ENCODE measurements around the gene SH3RF3. TPM values are rescaled to one million over a fixed set of nuclear protein-coding genes. Genes with fewer than 3 reads are reported as not detected.

The SH3RF3 gene
- total and polyA plus RNA-seq, 2 of the 13 experiments (the other 11 are each of a cell fraction or from before 2014, with no cell fraction given), result 0.04 TPM; not detected in 1

- no peak for TF ChIP-seq DNMT3B (CRISPR knock-in tag; conservative IDR thresholded peaks at IDR 0.05)
Observed at GRCh38 chr2:109527079-109527478, 398.1 kb downstream of the SH3RF3 start (continued).

DNA sequence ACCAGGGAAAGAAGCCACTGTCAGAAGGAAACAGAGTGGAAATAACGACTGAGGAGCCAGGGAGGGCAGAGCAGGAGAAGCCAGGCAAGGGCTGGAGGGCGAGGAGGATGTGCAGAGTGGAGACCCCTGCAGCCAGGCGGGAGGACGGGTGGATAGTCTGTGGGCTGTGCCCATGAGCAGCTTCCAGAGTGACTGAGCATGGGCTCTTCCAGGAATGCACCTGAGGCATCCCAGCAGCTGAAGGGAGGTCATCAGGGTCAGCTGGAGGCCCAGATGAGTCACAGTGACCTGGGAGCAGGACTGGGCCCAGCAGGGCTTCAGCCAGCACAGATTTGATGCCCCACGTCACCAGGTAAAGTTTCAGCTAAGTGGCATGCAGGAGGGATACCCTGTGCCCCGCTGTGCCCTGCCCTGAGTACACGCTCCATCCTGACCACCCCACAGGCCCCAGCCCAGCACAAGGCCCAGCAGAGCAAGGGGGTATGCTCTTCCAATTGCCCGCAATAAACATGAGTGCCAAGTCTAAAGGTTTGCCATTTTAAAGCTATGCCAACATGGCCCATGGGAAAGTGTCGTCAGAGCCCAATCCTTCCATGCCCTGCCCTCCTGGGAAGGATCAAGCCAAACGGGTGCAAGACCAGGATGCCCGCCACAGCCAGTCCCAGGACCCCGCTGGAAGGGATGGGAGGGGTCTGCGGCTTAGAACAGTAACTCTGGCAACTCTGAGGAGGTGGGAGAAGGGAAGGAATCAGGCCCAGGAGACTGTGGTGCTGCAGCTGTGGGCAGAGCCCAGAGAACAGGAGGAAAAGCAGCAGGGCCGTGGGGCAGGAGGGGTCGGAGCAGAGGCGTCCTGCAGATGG lies 399.1 kb downstream of the SH3RF3 start:
- H3K79me2 ChIP-seq (ENCODE audit: insufficient read depth, low read length), result no peaks in the 10 kb centered on the region
- DNase-seq (ENCODE audit: low spot score) (peak; percentile 40), ATAC-seq (peak; percentile 33), FAIRE-seq (no peak)
- intact Hi-C loops (cut with micrococcal nuclease; ENCODE audit: unreplicated experiment), result no loop called here
- H3K9me3 ChIP-seq (ENCODE audit: low read length), result no peaks in the 10 kb centered on the region
- no peak overlapping the region for H3K9ac ChIP-seq (ENCODE audit: insufficient read depth, low read depth, low read length)
- H3K4me1 ChIP-seq (ENCODE audit: insufficient read depth, low read length), result peaks cover 21% of the 10 kb centered on the region
- H4K20me1 ChIP-seq (ENCODE audit: insufficient read depth, low read length), result no peaks in the 10 kb centered on the region
- peaks cover 8 to 53% of the 10 kb centered on the region in 2 experiments; a peak in 4 of 5 replicates for H3K27me3 ChIP-seq (ENCODE audit: control insufficient read depth in 1 of 2, insufficient read depth in 2 of 2, low read length in 2 of 2)
- in situ Hi-C loops (cut with HindIII; ENCODE audit: extremely low pct_ligation_motif_present, low pct_unique_long_range_greater_than_20kb), result no loop called here
- no peak overlapping the region for H3K4me3 ChIP-seq (replicated peaks in 1 of 3; ENCODE audit: insufficient read depth in 1 of 3, low read depth in 2 of 3, low read length in 3 of 3)
- ChIA-PET CTCF (ENCODE audit: low intra/inter-chr PET ratio, low total read pairs) (no interaction called here), POLR2A (no interaction called here)
- H2AFZ ChIP-seq (ENCODE audit: low read length), result no peak overlapping the region
- 42% methylated on average over 15 of the region's 16 CpGs for WGBS (ENCODE audit: low lambda C conversion rate)
- H3K4me2 ChIP-seq (ENCODE audit: low read depth, low read length), result no peak overlapping the region
- BruUV-seq (replicated peaks), result no TSS peak
- H3K27ac ChIP-seq (ENCODE audit: extremely low read length, insufficient read depth, low read length), result no peak overlapping the region
- H3K36me3 ChIP-seq (replicated peaks in 1 of 2; ENCODE audit: control insufficient read depth in 1 of 2, insufficient read depth in 2 of 2, low read length in 2 of 2), result no peaks in the 10 kb centered on the region
- TF ChIP-seq, protein P1, sequence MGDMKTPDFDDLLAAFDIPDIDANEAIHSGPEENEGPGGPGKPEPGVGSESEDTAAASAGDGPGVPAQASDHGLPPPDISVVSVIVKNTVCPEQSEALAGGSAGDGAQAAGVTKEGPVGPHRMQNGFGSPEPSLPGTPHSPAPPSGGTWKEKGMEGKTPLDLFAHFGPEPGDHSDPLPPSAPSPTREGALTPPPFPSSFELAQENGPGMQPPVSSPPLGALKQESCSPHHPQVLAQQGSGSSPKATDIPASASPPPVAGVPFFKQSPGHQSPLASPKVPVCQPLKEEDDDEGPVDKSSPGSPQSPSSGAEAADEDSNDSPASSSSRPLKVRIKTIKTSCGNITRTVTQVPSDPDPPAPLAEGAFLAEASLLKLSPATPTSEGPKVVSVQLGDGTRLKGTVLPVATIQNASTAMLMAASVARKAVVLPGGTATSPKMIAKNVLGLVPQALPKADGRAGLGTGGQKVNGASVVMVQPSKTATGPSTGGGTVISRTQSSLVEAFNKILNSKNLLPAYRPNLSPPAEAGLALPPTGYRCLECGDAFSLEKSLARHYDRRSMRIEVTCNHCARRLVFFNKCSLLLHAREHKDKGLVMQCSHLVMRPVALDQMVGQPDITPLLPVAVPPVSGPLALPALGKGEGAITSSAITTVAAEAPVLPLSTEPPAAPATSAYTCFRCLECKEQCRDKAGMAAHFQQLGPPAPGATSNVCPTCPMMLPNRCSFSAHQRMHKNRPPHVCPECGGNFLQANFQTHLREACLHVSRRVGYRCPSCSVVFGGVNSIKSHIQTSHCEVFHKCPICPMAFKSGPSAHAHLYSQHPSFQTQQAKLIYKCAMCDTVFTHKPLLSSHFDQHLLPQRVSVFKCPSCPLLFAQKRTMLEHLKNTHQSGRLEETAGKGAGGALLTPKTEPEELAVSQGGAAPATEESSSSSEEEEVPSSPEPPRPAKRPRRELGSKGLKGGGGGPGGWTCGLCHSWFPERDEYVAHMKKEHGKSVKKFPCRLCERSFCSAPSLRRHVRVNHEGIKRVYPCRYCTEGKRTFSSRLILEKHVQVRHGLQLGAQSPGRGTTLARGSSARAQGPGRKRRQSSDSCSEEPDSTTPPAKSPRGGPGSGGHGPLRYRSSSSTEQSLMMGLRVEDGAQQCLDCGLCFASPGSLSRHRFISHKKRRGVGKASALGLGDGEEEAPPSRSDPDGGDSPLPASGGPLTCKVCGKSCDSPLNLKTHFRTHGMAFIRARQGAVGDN (CRISPR knock-in tag; IDR thresholded peaks at IDR 0.05), result peak; percentile 29
- TF ChIP-seq NONO (IDR thresholded peaks at IDR 0.05), result no peak
- no peak for TF ChIP-seq NONO (CRISPR knock-in tag; conservative IDR thresholded peaks at IDR 0.05)
- TF ChIP-seq RXRA (CRISPR knock-in tag; IDR thresholded peaks at IDR 0.05), result peak; percentile 53
- TF ChIP-seq, protein P2, sequence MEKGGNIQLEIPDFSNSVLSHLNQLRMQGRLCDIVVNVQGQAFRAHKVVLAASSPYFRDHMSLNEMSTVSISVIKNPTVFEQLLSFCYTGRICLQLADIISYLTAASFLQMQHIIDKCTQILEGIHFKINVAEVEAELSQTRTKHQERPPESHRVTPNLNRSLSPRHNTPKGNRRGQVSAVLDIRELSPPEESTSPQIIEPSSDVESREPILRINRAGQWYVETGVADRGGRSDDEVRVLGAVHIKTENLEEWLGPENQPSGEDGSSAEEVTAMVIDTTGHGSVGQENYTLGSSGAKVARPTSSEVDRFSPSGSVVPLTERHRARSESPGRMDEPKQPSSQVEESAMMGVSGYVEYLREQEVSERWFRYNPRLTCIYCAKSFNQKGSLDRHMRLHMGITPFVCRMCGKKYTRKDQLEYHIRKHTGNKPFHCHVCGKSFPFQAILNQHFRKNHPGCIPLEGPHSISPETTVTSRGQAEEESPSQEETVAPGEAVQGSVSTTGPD (CRISPR knock-in tag; IDR thresholded peaks at IDR 0.05), result no peak
- peak; percentile 65 for TF ChIP-seq TEAD3 (CRISPR knock-in tag; optimal IDR thresholded peaks at IDR 0.05; ENCODE audit: borderline replicate concordance)
- TF ChIP-seq TFAP4 (IDR thresholded peaks at IDR 0.05; ENCODE audit: borderline replicate concordance, low read depth), result peak; percentile 78; the same call in 1 of the 2 replicates
- TF ChIP-seq NR2F2 (IDR thresholded peaks at IDR 0.05; ENCODE audit: borderline replicate concordance, low read depth), result 0 out of 2 replicates have a peak, but pooled peaks have one; percentile 19
- no peak for TF ChIP-seq ZFP41 (CRISPR knock-in tag; IDR thresholded peaks at IDR 0.05; ENCODE audit: borderline replicate concordance)
- TF ChIP-seq FOSL2 (CRISPR knock-in tag; IDR thresholded peaks at IDR 0.05), result peak; percentile 90
- peak; percentile 60 for TF ChIP-seq CREB1 (IDR thresholded peaks at IDR 0.05)
- no peak for TF ChIP-seq CREB1 (CRISPR knock-in tag; IDR thresholded peaks at IDR 0.05)
- peak; percentile 75 for TF ChIP-seq NR2F6 (IDR thresholded peaks at IDR 0.05)
- TF ChIP-seq NR2F6 (CRISPR knock-in tag; IDR thresholded peaks at IDR 0.05), result peak; percentile 85
- TF ChIP-seq RARA (CRISPR knock-in tag; IDR thresholded peaks at IDR 0.05), result peak; percentile 63
